PC-9 (cell line): ENCODE results near the gene ST6GALNAC3. TPM values are rescaled to one million over a fixed set of nuclear protein-coding genes. Genes with fewer than 3 reads are reported as not detected.

Source experiments
- BruUV-seq: library from RNA; stranded (reverse); fragments of 400-500 nt; replicated peaks from 2 replicates; lab custom pipeline; 2021; lab: Mats Ljungman, UMichigan
- CTCF ChIA-PET: fragments of 300-600 bp; sonication (Branson Sonifier 250); formaldehyde crosslinking; loops from one replicate; lab custom pipeline; 2022; ENCODE audit warnings: antibody characterized with exemption; lab: Charles Lee
- POLR2A ChIA-PET: fragments of 300-600 bp; sonication (Branson Sonifier 250); formaldehyde crosslinking; loops from one replicate; lab custom pipeline; 2022; ENCODE audit warnings: antibody characterized with exemption; ENCODE audit not compliant: unreplicated experiment; lab: Charles Lee
- DNase-seq, 2 experiments: peaks; one replicate each; pipeline versions ENCODE4 v3.0.0 to v3.0.0-alpha.2; 2015 to 2022; ENCODE audit warnings: mixed read lengths in 1 of 2
- H2AFZ ChIP-seq: fragments of 200-600 bp; sonication (generic); 2 replicates; pipeline ENCODE4 v1.8.1; 2017; ENCODE audit warnings: antibody characterized with exemption
- H3F3A ChIP-seq: fragments of 200-600 bp; sonication (generic); 2 replicates; pipeline ENCODE4 v1.8.1; 2017; ENCODE audit warnings: antibody characterized with exemption, mild to moderate bottlenecking, low read depth; ENCODE audit not compliant: insufficient read depth
- H3K27ac ChIP-seq: fragments of 200-600 bp; sonication (generic); 2 replicates; pipeline ENCODE4 v1.6.1; 2016; ENCODE audit warnings: mixed run types
- H3K27me3 ChIP-seq: fragments of 200-600 bp; sonication (generic); 2 replicates; pipeline ENCODE4 v1.6.1; 2016; ENCODE audit warnings: low read depth, mixed run types; ENCODE audit not compliant: insufficient read depth
- H3K36me3 ChIP-seq: fragments of 200-600 bp; sonication (generic); 2 replicates; pipeline ENCODE4 v1.6.1; 2016; ENCODE audit warnings: low read depth, mixed run types
- H3K4me1 ChIP-seq: fragments of 200-600 bp; sonication (generic); replicated peaks from 2 replicates; pipeline ENCODE4 v1.6.1; 2016; ENCODE audit warnings: mixed run types; ENCODE audit not compliant: insufficient read depth
- H3K4me2 ChIP-seq: fragments of 200-600 bp; sonication (generic); 2 replicates; pipeline ENCODE4 v1.6.1; 2017; ENCODE audit warnings: mixed run types
- H3K4me3 ChIP-seq: fragments of 200-600 bp; sonication (generic); 2 replicates; pipeline ENCODE4 v1.6.1; 2016; ENCODE audit warnings: mixed run types
- H3K79me2 ChIP-seq: fragments of 200-600 bp; sonication (generic); 2 replicates; pipeline ENCODE4 v1.6.1; 2017; ENCODE audit warnings: low read depth, mixed run types
- H3K9me2 ChIP-seq: fragments of 200-600 bp; sonication (generic); 2 replicates; pipeline ENCODE4 v1.8.1; 2017; ENCODE audit warnings: mild to moderate bottlenecking; ENCODE audit not compliant: insufficient read depth
- H3K9me3 ChIP-seq: fragments of 200-600 bp; sonication (generic); 2 replicates; pipeline ENCODE4 v1.8.1; 2016; ENCODE audit warnings: low read depth; ENCODE audit not compliant: insufficient read depth
- H4K20me1 ChIP-seq: fragments of 200-600 bp; sonication (generic); 2 replicates; pipeline ENCODE4 v1.8.1; 2017; ENCODE audit not compliant: insufficient read depth
- EZH2 ChIP-seq: fragments of 200-600 bp; sonication (generic); IDR thresholded peaks from 2 replicates; pipeline ENCODE4 v1.8.0; 2017; ENCODE audit warnings: antibody characterized with exemption, low read depth
- intact Hi-C: fragments of 100-400 bp; cut with micrococcal nuclease; formaldehyde crosslinking; loops from one replicate; pipeline ENCODE4 v1.10.0; 2022; ENCODE audit not compliant: unreplicated experiment
- total RNA-seq: library from RNA; stranded (reverse); gene quantifications from 2 replicates; pipeline ENCODE4 v1.2.3, GENCODE V29; 2021
- TF ChIP-seq, protein P1 (sequence below): fragments of 200-600 bp; sonication (generic); conservative IDR thresholded peaks from 2 replicates; pipeline ENCODE4 v1.6.1; 2017; ENCODE audit warnings: mixed run types, antibody characterized with exemption, mild to moderate bottlenecking, moderate library complexity

ST6GALNAC3 gene
- total RNA-seq, 1 experiment from 2014 or later, result 0.04 TPM

DNA sequence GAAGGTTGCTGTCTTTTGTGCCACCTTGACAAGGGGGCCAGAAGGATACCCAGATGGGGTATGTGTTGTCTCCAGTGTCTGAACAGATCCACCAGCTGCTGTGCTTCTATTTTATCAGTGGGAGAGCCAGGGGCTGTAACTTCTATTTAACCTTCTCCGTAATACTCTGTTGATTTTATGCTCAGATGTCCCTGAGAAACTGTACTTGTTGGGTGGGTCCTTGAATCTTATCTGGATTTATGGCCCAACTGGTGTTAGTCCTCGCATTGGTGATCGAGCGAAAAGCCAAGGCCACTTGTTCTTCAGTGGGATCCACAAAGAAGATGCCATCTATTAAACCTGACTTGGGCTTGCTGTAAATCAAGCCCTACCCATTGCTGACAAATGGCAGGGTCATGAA lies 56.4 kb downstream of the ST6GALNAC3 start:
- Histone ChIP-seq H3K9me3 (no peaks in the 10 kb centered on the region), H3K9me2 (no peaks in the 10 kb centered on the region), H3K27me3 (peaks cover 16% of the 10 kb centered on the region; the same call in 1 of the 2 replicates), H3K36me3 (no peaks in the 10 kb centered on the region), H3K79me2 (no peaks in the 10 kb centered on the region), H3K4me3 (no peak overlapping the region), H4K20me1 (no peaks in the 10 kb centered on the region), H3K4me1 (no peaks in the 10 kb centered on the region), H3F3A (no peaks in the 10 kb centered on the region), H3K27ac (no peak overlapping the region), H2AFZ (no peak overlapping the region), H3K4me2 (no peak overlapping the region)
- TF ChIP-seq EZH2, result no peak
- TF ChIP-seq, protein P1, sequence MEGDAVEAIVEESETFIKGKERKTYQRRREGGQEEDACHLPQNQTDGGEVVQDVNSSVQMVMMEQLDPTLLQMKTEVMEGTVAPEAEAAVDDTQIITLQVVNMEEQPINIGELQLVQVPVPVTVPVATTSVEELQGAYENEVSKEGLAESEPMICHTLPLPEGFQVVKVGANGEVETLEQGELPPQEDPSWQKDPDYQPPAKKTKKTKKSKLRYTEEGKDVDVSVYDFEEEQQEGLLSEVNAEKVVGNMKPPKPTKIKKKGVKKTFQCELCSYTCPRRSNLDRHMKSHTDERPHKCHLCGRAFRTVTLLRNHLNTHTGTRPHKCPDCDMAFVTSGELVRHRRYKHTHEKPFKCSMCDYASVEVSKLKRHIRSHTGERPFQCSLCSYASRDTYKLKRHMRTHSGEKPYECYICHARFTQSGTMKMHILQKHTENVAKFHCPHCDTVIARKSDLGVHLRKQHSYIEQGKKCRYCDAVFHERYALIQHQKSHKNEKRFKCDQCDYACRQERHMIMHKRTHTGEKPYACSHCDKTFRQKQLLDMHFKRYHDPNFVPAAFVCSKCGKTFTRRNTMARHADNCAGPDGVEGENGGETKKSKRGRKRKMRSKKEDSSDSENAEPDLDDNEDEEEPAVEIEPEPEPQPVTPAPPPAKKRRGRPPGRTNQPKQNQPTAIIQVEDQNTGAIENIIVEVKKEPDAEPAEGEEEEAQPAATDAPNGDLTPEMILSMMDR, result no peak
- POLR2A ChIA-PET, result no interaction called here
- no TSS peak for BruUV-seq
- DNase-seq, result no peak
- CTCF ChIA-PET, result no interaction called here
- intact Hi-C loops, result no loop called here

DNA sequence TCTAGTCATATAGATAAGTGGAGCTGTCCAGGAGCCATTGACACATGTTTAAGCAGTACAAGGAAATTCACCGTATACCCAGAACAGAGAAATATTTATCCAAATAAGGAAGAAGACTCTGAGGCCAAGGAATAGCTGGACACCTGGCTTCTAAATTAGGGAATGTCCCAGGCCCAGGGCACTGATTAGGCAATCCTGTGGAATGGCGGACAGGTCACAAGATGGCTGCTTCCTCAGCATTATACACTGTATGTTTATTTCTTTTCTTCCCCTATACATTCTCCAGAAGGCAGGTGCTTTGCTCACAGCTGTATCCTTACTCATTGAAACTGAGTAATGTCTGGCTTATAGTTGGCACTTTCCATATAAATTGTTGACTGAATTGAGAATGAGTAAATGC lies 59.4 kb downstream of the ST6GALNAC3 start:
- Histone ChIP-seq H3K4me1 (no peaks in the 10 kb centered on the region), H3K79me2 (no peaks in the 10 kb centered on the region), H3K9me3 (no peaks in the 10 kb centered on the region), H3K4me3 (no peak overlapping the region), H3K27ac (no peak overlapping the region), H4K20me1 (no peaks in the 10 kb centered on the region), H3K36me3 (no peaks in the 10 kb centered on the region), H3K27me3 (peaks cover 8% of the 10 kb centered on the region; the same call in 1 of the 2 replicates), H3F3A (no peaks in the 10 kb centered on the region), H3K4me2 (no peak overlapping the region), H2AFZ (no peak overlapping the region), H3K9me2 (no peaks in the 10 kb centered on the region)
- no peak for TF ChIP-seq EZH2
- TF ChIP-seq, protein P1, result no peak
- BruUV-seq, result no TSS peak
- ChIA-PET POLR2A (no interaction called here), CTCF (no interaction called here)
- intact Hi-C loops, result no loop called here
- DNase-seq, result no peak

DNA sequence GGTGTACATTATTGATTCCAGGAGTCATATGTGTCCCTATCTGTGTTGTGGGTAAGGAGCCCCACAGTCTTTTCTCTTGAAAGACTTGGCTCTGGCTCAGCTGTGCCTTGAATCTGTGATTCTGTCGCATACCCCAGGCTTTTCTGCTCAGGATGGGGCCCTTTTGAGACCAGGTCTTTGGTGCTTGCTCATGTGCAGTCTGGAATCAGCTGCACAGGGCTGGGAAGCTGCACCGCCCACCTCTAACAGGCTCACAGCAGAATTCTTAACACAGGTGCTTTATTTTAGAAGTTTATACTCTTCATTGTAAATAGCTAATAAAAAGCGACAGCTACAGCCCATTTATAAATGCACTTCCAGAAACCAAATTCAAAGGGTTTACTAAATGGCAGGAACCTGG lies 61.3 kb downstream of the ST6GALNAC3 start:
- Histone ChIP-seq H4K20me1 (no peaks in the 10 kb centered on the region), H3K27me3 (peaks cover 8% of the 10 kb centered on the region; the same call in 1 of the 2 replicates), H2AFZ (no peak overlapping the region), H3K4me1 (no peaks in the 10 kb centered on the region), H3K27ac (no peak overlapping the region), H3K36me3 (no peaks in the 10 kb centered on the region), H3F3A (no peaks in the 10 kb centered on the region), H3K9me2 (no peaks in the 10 kb centered on the region), H3K4me3 (no peak overlapping the region), H3K4me2 (no peak overlapping the region), H3K79me2 (no peaks in the 10 kb centered on the region), H3K9me3 (no peaks in the 10 kb centered on the region)
- TF ChIP-seq EZH2, result no peak
- TF ChIP-seq, protein P1, result no peak
- intact Hi-C loops, result no loop called here
- DNase-seq, result no peak
- no TSS peak for BruUV-seq
- ChIA-PET POLR2A (no interaction called here), CTCF (no interaction called here)
